Small intestine (tissue), 7 donors: ENCODE results near the gene TNS3. TPM values are rescaled to one million over a fixed set of nuclear protein-coding genes. Genes with fewer than 3 reads are reported as not detected.

Experiments used
- DNase-seq, 2 donors: peaks; one replicate each; pipeline versions ENCODE4 v3.0.0 to v3.0.0-alpha.2; 2013
- FAIRE-seq: peaks from 2 replicates; lab custom pipeline; 2012; peaks lifted over from hg19 to GRCh38; lab: Jason Lieb, UNC
- H3K27ac ChIP-seq, 3 donors: one replicate each; pipeline ENCODE4 v1.5.1; 2013; ENCODE audit warnings: low read length in 2 of 3, mild to moderate bottlenecking in 2 of 3, control low read depth in 1 of 3, inconsistent platforms in 1 of 3, low read depth in 1 of 3, moderate library complexity in 1 of 3
- H3K27me3 ChIP-seq, 3 donors: one replicate each; pipeline ENCODE4 v1.6.1; 2013; ENCODE audit warnings: low read length in 3 of 3, inconsistent platforms in 1 of 3; ENCODE audit not compliant: control insufficient read depth in 3 of 3, insufficient read depth in 3 of 3
- H3K36me3 ChIP-seq, 3 donors: one replicate each; pipeline ENCODE4 v1.6.1; 2013; ENCODE audit warnings: low read length in 3 of 3, inconsistent platforms in 1 of 3, low read depth in 1 of 3, mild to moderate bottlenecking in 1 of 3, moderate library complexity in 1 of 3; ENCODE audit not compliant: control insufficient read depth in 3 of 3, insufficient read depth in 2 of 3
- H3K4me1 ChIP-seq, 3 donors: one replicate each; pipeline ENCODE4 v1.6.1; 2013; ENCODE audit warnings: low read length in 2 of 3, inconsistent platforms in 1 of 3, low read depth in 1 of 3, mild to moderate bottlenecking in 1 of 3, moderate library complexity in 1 of 3; ENCODE audit not compliant: control insufficient read depth in 3 of 3, insufficient read depth in 2 of 3
- H3K4me3 ChIP-seq, 3 donors: one replicate each; pipeline ENCODE4 v1.5.1; 2013; ENCODE audit warnings: low read length in 3 of 3, control low read depth in 1 of 3, inconsistent platforms in 1 of 3, low read depth in 1 of 3, mild to moderate bottlenecking in 1 of 3, moderate library complexity in 1 of 3
- H3K9me3 ChIP-seq, 2 donors: one replicate each; pipeline ENCODE4 v1.6.1; 2013; ENCODE audit warnings: low read depth in 1 of 2, low read length in 1 of 2; ENCODE audit not compliant: control insufficient read depth in 2 of 2, insufficient read depth in 1 of 2
- WGBS, 3 donors: extraction: QIAGEN DNeasy Blood & Tissue Kit; methylation state at CpG; one replicate each; pipeline ENCODE4 v1.1.7; 2013; 5-methylcytosine and 5-hydroxymethylcytosine counted together
- polyA plus RNA-seq, 4 donors: library from polyadenylated mRNA; stranded (reverse) in 3 of 4; unstranded in 1 of 4; fragments of 200-250 nt in 3 of 4; fragments of 120-200 nt in 1 of 4; gene quantifications; one replicate each; pipeline versions ENCODE4 v1.2.1 to v1.2.3, GENCODE V29; 2013
- donor health status: healthy with polysubstance abuse.
- donor health status: control.
- donor health status: control.
- donor health status: Bipolar disorder and iron deficiency.
- donor health status: healthy.

The TNS3 gene
- polyA plus RNA-seq, 4 donors = 17.2 to 67.1 (median 27.3) TPM

- no peaks in the 10 kb centered on the region for H3K9me3 ChIP-seq
- WGBS, 3 donors = 87 to 91% (median 89%) methylated on average over 17 of the region's 17 CpGs
- H3K27ac ChIP-seq = no peak overlapping the region
- no peak for FAIRE-seq
- DNase-seq = no peak
- peaks cover 0 to 74% (median 6%) of the 10 kb centered on the region in 3 donors for H3K36me3 ChIP-seq
- no peak overlapping the region for H3K4me3 ChIP-seq
- H3K4me1 ChIP-seq = no peaks in the 10 kb centered on the region
- H3K27me3 ChIP-seq = no peaks in the 10 kb centered on the region
Observed at GRCh38 chr7:47414342-47415317, 167.3 kb downstream of the TNS3 start.

GRCh38 chr7:47413526-47414341 is 168.2 kb downstream of the TNS3 start:
- 88 to 92% (median 88%) methylated on average over 17 of the region's 17 CpGs for WGBS, 3 donors
- H3K27me3 ChIP-seq = no peaks in the 10 kb centered on the region
- no peak for FAIRE-seq
- peaks cover 0 to 78% (median 6%) of the 10 kb centered on the region in 3 donors for H3K36me3 ChIP-seq
- DNase-seq = no peak
- H3K9me3 ChIP-seq = no peaks in the 10 kb centered on the region
- no peaks in the 10 kb centered on the region for H3K4me1 ChIP-seq
- no peak overlapping the region for H3K4me3 ChIP-seq
- no peak overlapping the region for H3K27ac ChIP-seq

- peaks cover 4 to 5% (median 5%) of the 10 kb centered on the region in 3 donors for H3K4me1 ChIP-seq
- DNase-seq (no peak), FAIRE-seq (no peak)
- no peak overlapping the region for H3K27ac ChIP-seq
- no peaks in the 10 kb centered on the region for H3K9me3 ChIP-seq
- 72 to 91% (median 88%) methylated on average over 2 of the region's 2 CpGs for WGBS, 3 donors
- no peak overlapping the region for H3K4me3 ChIP-seq
- no peaks in the 10 kb centered on the region for H3K27me3 ChIP-seq
- peaks cover 0 to 87% (median 6%) of the 10 kb centered on the region in 3 donors for H3K36me3 ChIP-seq
Observed at GRCh38 chr7:47411901-47412300, 170.0 kb downstream of the TNS3 start.

GRCh38 chr7:47411281-47411869 is 170.5 kb downstream of the TNS3 start:
- no peak for DNase-seq
- no peak overlapping the region for H3K27ac ChIP-seq
- FAIRE-seq = no peak
- WGBS, 3 donors = 93 to 95% (median 95%) methylated on average over 18 of the region's 18 CpGs
- H3K36me3 ChIP-seq = peaks cover 0 to 87% (median 6%) of the 10 kb centered on the region in 3 donors
- H3K27me3 ChIP-seq = no peaks in the 10 kb centered on the region
- no peaks in the 10 kb centered on the region for H3K9me3 ChIP-seq
- no peak overlapping the region for H3K4me3 ChIP-seq
- peaks cover 4 to 11% (median 5%) of the 10 kb centered on the region in 3 donors for H3K4me1 ChIP-seq

GRCh38 chr7:47408675-47409074 is 173.2 kb downstream of the TNS3 start:
- peaks cover 0 to 80% (median 4%) of the 10 kb centered on the region in 3 donors for H3K36me3 ChIP-seq
- WGBS, 3 donors = 66 to 78% (median 70%) methylated on average over 5 of the region's 5 CpGs
- no peak overlapping the region for H3K27ac ChIP-seq
- H3K4me3 ChIP-seq = no peak overlapping the region
- H3K9me3 ChIP-seq = no peaks in the 10 kb centered on the region
- FAIRE-seq (no peak), DNase-seq (no peak)
- H3K4me1 ChIP-seq = peaks cover 9 to 17% (median 13%) of the 10 kb centered on the region in 3 donors
- no peaks in the 10 kb centered on the region for H3K27me3 ChIP-seq

GRCh38 chr7:47407821-47408674 is 173.9 kb downstream of the TNS3 start:
- H3K4me3 ChIP-seq = no peak overlapping the region
- H3K27me3 ChIP-seq = no peaks in the 10 kb centered on the region
- peak in 1 of 2 donors; percentile 54 for DNase-seq
- no peaks in the 10 kb centered on the region for H3K9me3 ChIP-seq
- peaks cover 0 to 77% (median 4%) of the 10 kb centered on the region in 3 donors for H3K36me3 ChIP-seq
- FAIRE-seq = no peak
- WGBS, 3 donors = 83 to 89% (median 87%) methylated on average over 12 to 14 of the region's 14 CpGs
- peaks cover 9 to 17% (median 13%) of the 10 kb centered on the region in 3 donors for H3K4me1 ChIP-seq
- peak overlapping the region in 1 of 3 donors; percentile 87 for H3K27ac ChIP-seq

- H3K4me1 ChIP-seq = peaks cover 9 to 17% (median 13%) of the 10 kb centered on the region in 3 donors
- peak overlapping the region in 1 of 3 donors; percentile 87 for H3K27ac ChIP-seq
- DNase-seq = no peak
- H3K27me3 ChIP-seq = no peaks in the 10 kb centered on the region
- no peaks in the 10 kb centered on the region for H3K9me3 ChIP-seq
- FAIRE-seq = no peak
- peaks cover 0 to 81% (median 4%) of the 10 kb centered on the region in 3 donors for H3K36me3 ChIP-seq
- WGBS, 3 donors = 62 to 81% (median 70%) methylated on average over 13 of the region's 13 CpGs
- no peak overlapping the region for H3K4me3 ChIP-seq
Observed at GRCh38 chr7:47407136-47407535, 174.8 kb downstream of the TNS3 start.
